SK-N-SH treated with all-trans-retinoic acid at 6 μM for 48 hours (cell line): ENCODE data around the gene ELOVL6.

Experiments used
- BACH2 ChIP-seq: fragments of 250-450 bp; sonication (Bioruptor Pico); IDR thresholded peaks from 2 replicates; pipeline ENCODE4 v1.9.0; 2021; ENCODE audit warnings: mild to moderate bottlenecking, borderline replicate concordance
- CREB5 ChIP-seq: fragments of 250-450 bp; sonication (Bioruptor Pico); IDR thresholded peaks from 2 replicates; pipeline ENCODE4 v1.5.1; 2020; ENCODE audit warnings: low read depth, mild to moderate bottlenecking, moderate library complexity
- ESRRG ChIP-seq: fragments of 250-450 bp; sonication (Bioruptor Pico); IDR thresholded peaks from 2 replicates; pipeline ENCODE4 v1.6.1; 2021; ENCODE audit warnings: mild to moderate bottlenecking
- GLIS3 ChIP-seq: fragments of 250-450 bp; sonication (Bioruptor Pico); IDR thresholded peaks from 2 replicates; pipeline ENCODE4 v1.5.0; 2020; ENCODE audit warnings: mild to moderate bottlenecking, moderate library complexity
- ISL1 ChIP-seq: fragments of 250-450 bp; sonication (Bioruptor Pico); IDR thresholded peaks from 2 replicates; pipeline ENCODE4 v2.1.2; 2022; ENCODE audit warnings: mild to moderate bottlenecking, moderate library complexity
- PATZ1 ChIP-seq: fragments of 250-450 bp; sonication (Bioruptor Pico); IDR thresholded peaks from 2 replicates; pipeline ENCODE4 v1.8.0; 2020; ENCODE audit warnings: mild to moderate bottlenecking, moderate library complexity, borderline replicate concordance
- POU6F1 ChIP-seq: fragments of 250-450 bp; sonication (Bioruptor Pico); IDR thresholded peaks from 2 replicates; pipeline ENCODE4 v1.8.0; 2021; ENCODE audit warnings: low read depth, mild to moderate bottlenecking, moderate library complexity, borderline replicate concordance
- RARB ChIP-seq: fragments of 250-450 bp; sonication (Bioruptor Pico); IDR thresholded peaks from 2 replicates; pipeline ENCODE4 v1.8.0; 2021; ENCODE audit warnings: mild to moderate bottlenecking, moderate library complexity
- TOX ChIP-seq: fragments of 250-450 bp; sonication (Bioruptor Pico); IDR thresholded peaks from 2 replicates; pipeline ENCODE4 v1.8.0; 2021; ENCODE audit warnings: mild to moderate bottlenecking, moderate library complexity, borderline replicate concordance
- ZC3H10 ChIP-seq: fragments of 250-450 bp; sonication (Bioruptor Pico); IDR thresholded peaks from 2 replicates; pipeline ENCODE4 v1.5.1; 2021; ENCODE audit warnings: mild to moderate bottlenecking, moderate library complexity
- ZFP3 ChIP-seq: fragments of 250-450 bp; sonication (Bioruptor Pico); IDR thresholded peaks from 2 replicates; pipeline ENCODE4 v1.5.0; 2020; ENCODE audit warnings: mild to moderate bottlenecking, moderate library complexity
- ZFP30 ChIP-seq: fragments of 450-650 bp; formaldehyde crosslinking; IDR thresholded peaks from 2 replicates; pipeline ENCODE4 v1.5.0; 2022; ENCODE audit warnings: mild to moderate bottlenecking, moderate library complexity
- ZNF70 ChIP-seq: fragments of 450-650 bp; formaldehyde crosslinking; IDR thresholded peaks from 2 replicates; pipeline ENCODE4 v1.5.0; 2020; ENCODE audit warnings: mild to moderate bottlenecking, moderate library complexity

GRCh38 chr4:110033355-110034025, 164.9 kb downstream of the ELOVL6 start:
- no peak for TF ChIP-seq ZFP30
- no peak for TF ChIP-seq PATZ1
- TF ChIP-seq TOX: no peak
- TF ChIP-seq CREB5 (CRISPR knock-in tag): no peak
- no peak for TF ChIP-seq RARB
- TF ChIP-seq ZNF70 (CRISPR knock-in tag): no peak
- no peak for TF ChIP-seq BACH2 (CRISPR knock-in tag)
- no peak for TF ChIP-seq POU6F1 (CRISPR knock-in tag)
- no peak for TF ChIP-seq ESRRG (CRISPR knock-in tag)
- TF ChIP-seq ZC3H10 (CRISPR knock-in tag): no peak
- no peak for TF ChIP-seq ISL1 (CRISPR knock-in tag)
- no peak for TF ChIP-seq GLIS3 (CRISPR knock-in tag)
- TF ChIP-seq ZFP3 (CRISPR knock-in tag): no peak
